ENCODE data around the gene DIO3. TPM values are rescaled to one million over a fixed set of nuclear protein-coding genes. Genes with fewer than 3 reads are reported as not detected.

The DIO3 gene
- total RNA-seq, 1 donor from 2014 or later: 4.4 TPM

DNA sequence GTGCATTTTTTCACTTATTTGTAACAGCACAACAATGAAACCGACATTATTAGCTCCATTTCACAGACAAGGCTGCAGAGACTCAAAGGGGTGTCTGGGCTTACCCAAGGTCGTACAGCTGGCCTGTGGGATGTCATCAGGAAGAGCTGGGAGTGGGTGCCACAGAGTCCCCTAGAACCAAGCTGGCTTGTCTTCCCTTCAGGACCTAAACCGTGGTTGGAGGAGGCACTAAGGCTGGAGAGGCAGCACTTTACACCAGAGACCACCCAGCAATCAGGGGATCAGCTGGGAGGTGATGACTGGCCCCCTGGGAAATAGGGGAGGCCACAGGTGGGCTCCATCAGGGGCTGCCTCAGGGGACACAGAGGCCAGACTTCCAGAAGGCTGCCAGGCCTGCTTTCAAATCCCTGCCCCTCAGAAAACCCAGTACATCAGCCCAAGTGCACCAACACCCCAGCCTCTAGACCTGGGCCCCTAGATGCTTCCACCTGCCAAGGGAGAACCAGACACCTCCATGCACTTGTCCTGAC is 28.3 kb downstream of the DIO3 start:
- H3K4me1 Mint-ChIP-seq (ENCODE audit: low read depth): no peaks in the 10 kb centered on the region
- no peak for TF ChIP-seq CTCF (IDR thresholded peaks at IDR 0.05; ENCODE audit: unreplicated experiment)
- DNase-seq (ENCODE audit: low spot score, unreplicated experiment): no peak
- H3K27me3 Mint-ChIP-seq: peaks cover 24% of the 10 kb centered on the region
- H3K4me3 Mint-ChIP-seq (ENCODE audit: low read depth): no peak overlapping the region
- no peaks in the 10 kb centered on the region for H3K36me3 Mint-ChIP-seq (ENCODE audit: insufficient read depth)
- no peak overlapping the region for H3K27ac Mint-ChIP-seq
- no peaks in the 10 kb centered on the region for H3K9me3 Mint-ChIP-seq (ENCODE audit: low read depth)

DNA sequence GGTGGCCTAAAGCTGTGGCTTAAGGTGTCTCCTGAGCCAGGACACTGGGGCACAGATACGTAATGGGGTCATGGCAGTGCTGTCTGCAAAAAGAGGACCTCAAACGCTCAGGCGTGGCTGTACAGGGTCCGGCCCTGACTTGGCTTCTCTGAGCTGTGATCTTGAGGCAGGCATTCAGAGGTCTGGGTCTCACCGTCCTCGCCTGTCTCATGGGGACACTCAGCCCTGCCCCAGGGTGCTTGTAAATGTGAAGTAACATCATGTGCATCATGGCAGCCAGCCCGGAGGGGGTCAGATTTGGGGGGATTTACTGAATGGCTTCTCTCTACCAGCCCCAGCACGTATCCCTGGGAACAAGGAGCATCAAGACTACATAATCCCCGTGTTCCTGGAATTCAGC is 28.8 kb downstream of the DIO3 start:
- no peak for TF ChIP-seq CTCF (IDR thresholded peaks at IDR 0.05; ENCODE audit: unreplicated experiment)
- Mint-ChIP-seq H3K36me3 (ENCODE audit: insufficient read depth) (no peaks in the 10 kb centered on the region), H3K27ac (no peak overlapping the region), H3K27me3 (peaks cover 24% of the 10 kb centered on the region), H3K9me3 (ENCODE audit: low read depth) (no peaks in the 10 kb centered on the region), H3K4me1 (ENCODE audit: low read depth) (no peaks in the 10 kb centered on the region), H3K4me3 (ENCODE audit: low read depth) (no peak overlapping the region)
- DNase-seq (ENCODE audit: low spot score, unreplicated experiment): no peak

DNA sequence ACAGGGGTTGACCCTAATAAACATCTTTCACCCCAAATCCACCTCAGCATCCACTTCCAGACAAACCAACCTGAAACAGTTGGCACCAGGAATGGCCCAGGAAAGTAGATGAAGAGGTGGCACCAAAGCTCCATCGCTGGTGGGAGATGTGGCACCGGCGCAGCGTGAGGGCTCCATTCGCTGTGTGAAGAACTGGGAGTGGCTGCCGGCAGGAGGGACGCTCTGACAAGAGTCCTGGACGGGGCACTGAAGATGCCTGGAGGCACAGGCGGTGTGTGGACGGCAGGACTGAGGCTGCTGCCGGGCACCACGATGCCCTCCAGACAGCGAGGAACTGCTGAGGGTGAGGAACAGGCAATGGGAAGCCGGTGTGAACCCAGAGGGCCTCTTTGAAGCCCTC is 29.3 kb downstream of the DIO3 start:
- DNase-seq (ENCODE audit: low spot score, unreplicated experiment): no peak
- H3K36me3 Mint-ChIP-seq (ENCODE audit: insufficient read depth): no peaks in the 10 kb centered on the region
- no peak overlapping the region for H3K4me3 Mint-ChIP-seq (ENCODE audit: low read depth)
- no peaks in the 10 kb centered on the region for H3K4me1 Mint-ChIP-seq (ENCODE audit: low read depth)
- no peak for TF ChIP-seq CTCF (IDR thresholded peaks at IDR 0.05; ENCODE audit: unreplicated experiment)
- no peak overlapping the region for H3K27ac Mint-ChIP-seq
- H3K27me3 Mint-ChIP-seq: peaks cover 21% of the 10 kb centered on the region
- no peaks in the 10 kb centered on the region for H3K9me3 Mint-ChIP-seq (ENCODE audit: low read depth)

DNA sequence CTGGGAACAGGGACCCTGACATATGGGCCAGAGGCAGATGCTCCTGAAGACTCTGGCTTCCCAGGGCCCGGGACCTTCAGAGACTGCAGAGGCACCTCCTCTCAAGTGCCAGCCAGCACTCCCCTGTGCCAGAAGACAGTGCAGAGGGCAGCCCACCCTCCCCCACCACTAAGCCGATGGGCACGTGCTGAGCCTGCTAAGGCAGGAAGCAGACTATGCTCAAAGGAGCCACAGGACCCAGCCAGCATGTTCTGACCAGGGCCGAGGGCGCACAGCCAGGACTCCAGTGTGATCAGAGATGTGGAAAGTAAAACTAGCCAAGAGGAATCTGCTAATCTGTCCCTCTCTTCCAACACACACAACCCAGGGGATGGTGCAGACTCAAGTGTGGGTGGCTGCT is 29.8 kb downstream of the DIO3 start:
- H3K27ac Mint-ChIP-seq: no peak overlapping the region
- H3K4me3 Mint-ChIP-seq (ENCODE audit: low read depth): no peak overlapping the region
- no peaks in the 10 kb centered on the region for H3K36me3 Mint-ChIP-seq (ENCODE audit: insufficient read depth)
- DNase-seq (ENCODE audit: low spot score, unreplicated experiment): no peak
- H3K27me3 Mint-ChIP-seq: peaks cover 17% of the 10 kb centered on the region
- H3K9me3 Mint-ChIP-seq (ENCODE audit: low read depth): no peaks in the 10 kb centered on the region
- no peaks in the 10 kb centered on the region for H3K4me1 Mint-ChIP-seq (ENCODE audit: low read depth)
- no peak for TF ChIP-seq CTCF (IDR thresholded peaks at IDR 0.05; ENCODE audit: unreplicated experiment)

DNA sequence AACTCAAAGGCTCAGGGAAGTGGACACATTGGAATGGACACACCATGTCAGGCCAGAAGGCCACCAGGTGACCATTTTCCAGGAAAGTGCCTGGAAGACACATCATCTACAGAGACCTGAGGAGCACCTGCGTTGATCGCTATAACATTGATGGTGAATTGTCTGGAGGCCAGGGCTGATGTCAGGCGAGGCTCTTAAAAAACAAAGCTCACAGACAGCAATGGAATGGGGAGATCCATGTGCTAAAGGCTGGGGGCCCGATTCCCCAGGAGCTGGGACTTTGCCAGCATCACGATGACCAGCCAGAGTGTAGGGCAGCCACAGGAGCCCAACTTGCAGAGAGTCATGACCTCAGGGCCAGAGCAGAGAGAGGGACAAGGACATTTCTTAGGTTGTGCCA is 30.3 kb downstream of the DIO3 start:
- Mint-ChIP-seq H3K9me3 (ENCODE audit: low read depth) (no peaks in the 10 kb centered on the region), H3K4me1 (ENCODE audit: low read depth) (no peaks in the 10 kb centered on the region), H3K36me3 (ENCODE audit: insufficient read depth) (no peaks in the 10 kb centered on the region), H3K27me3 (peaks cover 15% of the 10 kb centered on the region), H3K27ac (no peak overlapping the region), H3K4me3 (ENCODE audit: low read depth) (no peak overlapping the region)
- DNase-seq (ENCODE audit: low spot score, unreplicated experiment): no peak
- no peak for TF ChIP-seq CTCF (IDR thresholded peaks at IDR 0.05; ENCODE audit: unreplicated experiment)
